K562 (cell line): Measurements from ENCODE around the gene PPP4R3B. TPM values are rescaled to one million over a fixed set of nuclear protein-coding genes. Genes with fewer than 3 reads are reported as not detected.
A peak's percentile ranks its signal among the peaks of the same experiment; 100 is the strongest.

Experiments used
- CEBPZ ChIP-seq: fragments of 150-350 bp; IDR thresholded peaks from 2 replicates; pipeline ENCODE4 v1.6.1; 2014; ENCODE audit warnings: low read depth, mild to moderate bottlenecking, low read length, borderline replicate concordance
- MYNN ChIP-seq, 2 experiments: sonication (generic); formaldehyde crosslinking in 1 of 2; IDR thresholded peaks; 2 replicates each; pipeline versions ENCODE4 v1.5.0 to v1.6.1; 2016 to 2020; ENCODE audit warnings: antibody characterized with exemption in 1 of 2, missing genetic modification reagents in 1 of 2
- SAP30 ChIP-seq: fragments of 200-600 bp; sonication (generic); IDR thresholded peaks from 2 replicates; pipeline ENCODE4 v1.6.1; 2012; ENCODE audit warnings: borderline replicate concordance, low read depth, mild to moderate bottlenecking, moderate library complexity, low read length, control low read depth, inconsistent platforms; ENCODE audit not compliant: insufficient read depth, poor library complexity, severe bottlenecking
- TFAM ChIP-seq: fragments of 250-450 bp; sonication (Bioruptor Pico); conservative IDR thresholded peaks from 2 replicates; pipeline ENCODE4 v1.5.0; 2021; ENCODE audit warnings: mild to moderate bottlenecking, moderate library complexity
- XRCC4 ChIP-seq: IDR thresholded peaks from one replicate; pipeline ENCODE4 v1.6.1; 2011; ENCODE audit not compliant: insufficient read depth, insufficient read length; ENCODE audit errors: extremely low read depth
- ZKSCAN1 ChIP-seq: fragments of 150-350 bp; IDR thresholded peaks from 2 replicates; pipeline ENCODE4 v1.6.1; 2016; ENCODE audit warnings: low read depth, low read length
- ZNF239 ChIP-seq: fragments of 250-450 bp; sonication (Bioruptor Pico); IDR thresholded peaks from 2 replicates; pipeline ENCODE4 v1.4.0; 2020; ENCODE audit warnings: mild to moderate bottlenecking
- ZNF282 ChIP-seq: sonication (generic); formaldehyde crosslinking; IDR thresholded peaks from 2 replicates; pipeline ENCODE4 v1.8.1; 2023; ENCODE audit warnings: missing genetic modification reagents
- ZNF324 ChIP-seq: fragments of 250-450 bp; sonication (Bioruptor Pico); IDR thresholded peaks from 2 replicates; pipeline ENCODE4 v1.4.0; 2020; ENCODE audit warnings: mild to moderate bottlenecking
- ZNF444 ChIP-seq: fragments of 250-450 bp; sonication (Bioruptor Pico); IDR thresholded peaks from 2 replicates; pipeline ENCODE4 v1.4.0; 2020; ENCODE audit warnings: mild to moderate bottlenecking, moderate library complexity
- ZNF699 ChIP-seq: fragments of 250-450 bp; sonication (Bioruptor Pico); IDR thresholded peaks from 2 replicates; pipeline ENCODE4 v1.8.0; 2021; ENCODE audit warnings: mild to moderate bottlenecking, moderate library complexity; ENCODE audit not compliant: insufficient replicate concordance
- polyA plus RNA-seq, 8 experiments: library from polyadenylated mRNA; depleted of rRNA in 4 of 8; stranded (reverse) in 5 of 8; unstranded in 3 of 8; fragments of >200 nt; fragmentation: Nextera tagmentation in 2 of 8; fragmentation: Illumina TruSeq in 1 of 8; extraction: Ambion mirVana in 2 of 8; extraction: Trizol in 1 of 8; gene quantifications; 2 replicates each; pipeline versions ENCODE4 v1.2.1 to v1.2.3, GENCODE V29; 2011 to 2014; ENCODE audit warnings: inconsistent platforms in 1 of 8, missing spikeins in 1 of 8
- total RNA-seq, 7 experiments: library from RNA; depleted of rRNA in 6 of 7; stranded (reverse); fragments of >200 nt in 6 of 7; fragmentation: Illumina TruSeq in 2 of 7; extraction: Trizol in 2 of 7; gene quantifications; 2 replicates each; pipeline versions ENCODE4 v1.2.1 to v1.2.3, GENCODE V29; 2011 to 2021; ENCODE audit warnings: low replicate concordance in 1 of 7
- TF ChIP-seq, protein P1 (sequence below): sonication (generic); formaldehyde crosslinking; IDR thresholded peaks from 2 replicates; pipeline ENCODE4 v1.8.0; 2022; ENCODE audit warnings: missing genetic modification reagents, mild to moderate bottlenecking, borderline replicate concordance
- TF ChIP-seq, protein P2 (sequence below), 2 experiments: fragments of 450-650 bp in 1 of 2; sonication (generic) in 1 of 2; formaldehyde crosslinking in 1 of 2; IDR thresholded peaks in 1 of 2; conservative IDR thresholded peaks in 1 of 2; 2 replicates each; pipeline versions ENCODE4 v1.6.1 to v1.8.1; 2016 to 2023; ENCODE audit warnings: mild to moderate bottlenecking in 2 of 2, moderate library complexity in 2 of 2, inconsistent platforms in 1 of 2, missing genetic modification reagents in 1 of 2
- TF ChIP-seq, protein P3 (sequence below), 2 experiments: fragments of 450-650 bp; IDR thresholded peaks; 2 replicates each; pipeline ENCODE4 v1.6.1; 2018; ENCODE audit warnings: mild to moderate bottlenecking in 2 of 2, low read depth in 1 of 2; ENCODE audit not compliant: partially characterized antibody in 2 of 2

Gene PPP4R3B
- total and polyA plus RNA-seq, 9 of the 15 experiments (the other 6 are each of a cell fraction or from before 2014, with no cell fraction given) = 13.2 to 59.2 (median 41.9) TPM

DNA sequence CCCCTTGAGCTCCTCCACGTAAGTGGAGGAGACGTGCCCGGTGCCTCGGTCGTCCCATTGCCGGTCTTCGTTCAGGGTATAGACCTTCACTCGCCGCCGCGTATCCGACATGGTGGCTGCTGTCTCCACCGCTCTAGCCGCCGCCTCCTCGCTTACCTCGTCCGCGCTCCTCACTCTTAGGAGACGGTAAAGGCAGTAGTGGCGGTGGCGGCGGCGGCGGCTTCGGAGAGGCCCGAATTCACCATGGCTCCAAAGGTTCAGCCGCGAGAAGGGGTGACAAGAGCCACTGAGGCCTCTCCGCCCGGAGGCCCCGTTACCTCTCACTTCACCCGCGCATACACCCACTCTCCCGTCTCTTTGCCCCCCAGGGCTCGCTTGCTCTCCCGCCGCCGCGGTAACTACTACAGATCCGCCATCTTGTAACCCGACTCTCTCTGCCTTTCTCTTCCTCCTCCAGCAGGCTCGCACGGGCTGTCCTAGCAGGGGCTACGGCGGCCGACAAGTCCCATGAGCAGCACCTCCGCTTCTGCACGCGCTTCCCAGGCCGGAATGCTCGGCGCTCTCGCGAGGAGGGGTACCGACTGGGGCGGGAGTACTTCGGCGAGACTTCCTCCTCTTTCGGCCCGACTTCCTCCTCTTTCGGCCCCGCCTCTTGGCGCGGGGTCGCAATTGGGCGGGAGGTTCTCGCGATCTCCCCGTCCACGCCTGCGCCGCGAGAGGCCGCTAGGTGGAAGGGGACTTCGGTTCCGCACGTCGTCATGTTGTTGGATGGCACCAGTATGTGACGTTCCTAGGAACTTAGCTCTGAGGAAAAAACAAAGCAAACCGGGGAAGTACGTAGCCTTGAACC, at the start of gene PPP4R3B (continued):
- TF ChIP-seq SAP30 (peak; percentile 52), MYNN (IDR thresholded peaks at IDR 0.05) (peak; percentile 42; the same call in 1 of the 2 replicates), MYNN (CRISPR knock-in tag; IDR thresholded peaks at IDR 0.05) (no peak), CEBPZ (no peak), ZNF699 (no peak), ZKSCAN1 (no peak), TFAM (CRISPR knock-in tag) (no peak), ZNF324 (CRISPR knock-in tag) (no peak), ZNF444 (CRISPR knock-in tag) (no peak), ZNF239 (no peak), XRCC4 (no peak), ZNF282 (CRISPR knock-in tag) (no peak)
- TF ChIP-seq, protein P1, sequence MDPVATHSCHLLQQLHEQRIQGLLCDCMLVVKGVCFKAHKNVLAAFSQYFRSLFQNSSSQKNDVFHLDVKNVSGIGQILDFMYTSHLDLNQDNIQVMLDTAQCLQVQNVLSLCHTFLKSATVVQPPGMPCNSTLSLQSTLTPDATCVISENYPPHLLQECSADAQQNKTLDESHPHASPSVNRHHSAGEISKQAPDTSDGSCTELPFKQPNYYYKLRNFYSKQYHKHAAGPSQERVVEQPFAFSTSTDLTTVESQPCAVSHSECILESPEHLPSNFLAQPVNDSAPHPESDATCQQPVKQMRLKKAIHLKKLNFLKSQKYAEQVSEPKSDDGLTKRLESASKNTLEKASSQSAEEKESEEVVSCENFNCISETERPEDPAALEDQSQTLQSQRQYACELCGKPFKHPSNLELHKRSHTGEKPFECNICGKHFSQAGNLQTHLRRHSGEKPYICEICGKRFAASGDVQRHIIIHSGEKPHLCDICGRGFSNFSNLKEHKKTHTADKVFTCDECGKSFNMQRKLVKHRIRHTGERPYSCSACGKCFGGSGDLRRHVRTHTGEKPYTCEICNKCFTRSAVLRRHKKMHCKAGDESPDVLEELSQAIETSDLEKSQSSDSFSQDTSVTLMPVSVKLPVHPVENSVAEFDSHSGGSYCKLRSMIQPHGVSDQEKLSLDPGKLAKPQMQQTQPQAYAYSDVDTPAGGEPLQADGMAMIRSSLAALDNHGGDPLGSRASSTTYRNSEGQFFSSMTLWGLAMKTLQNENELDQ (CRISPR knock-in tag) = peak; percentile 85; the same call in 1 of the 2 replicates
- TF ChIP-seq, protein P2, sequence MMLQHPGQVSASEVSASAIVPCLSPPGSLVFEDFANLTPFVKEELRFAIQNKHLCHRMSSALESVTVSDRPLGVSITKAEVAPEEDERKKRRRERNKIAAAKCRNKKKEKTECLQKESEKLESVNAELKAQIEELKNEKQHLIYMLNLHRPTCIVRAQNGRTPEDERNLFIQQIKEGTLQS (IDR thresholded peaks at IDR 0.05) = no peak
- TF ChIP-seq, protein P2 (CRISPR knock-in tag; conservative IDR thresholded peaks at IDR 0.05) = no peak
- TF ChIP-seq, protein P3, sequence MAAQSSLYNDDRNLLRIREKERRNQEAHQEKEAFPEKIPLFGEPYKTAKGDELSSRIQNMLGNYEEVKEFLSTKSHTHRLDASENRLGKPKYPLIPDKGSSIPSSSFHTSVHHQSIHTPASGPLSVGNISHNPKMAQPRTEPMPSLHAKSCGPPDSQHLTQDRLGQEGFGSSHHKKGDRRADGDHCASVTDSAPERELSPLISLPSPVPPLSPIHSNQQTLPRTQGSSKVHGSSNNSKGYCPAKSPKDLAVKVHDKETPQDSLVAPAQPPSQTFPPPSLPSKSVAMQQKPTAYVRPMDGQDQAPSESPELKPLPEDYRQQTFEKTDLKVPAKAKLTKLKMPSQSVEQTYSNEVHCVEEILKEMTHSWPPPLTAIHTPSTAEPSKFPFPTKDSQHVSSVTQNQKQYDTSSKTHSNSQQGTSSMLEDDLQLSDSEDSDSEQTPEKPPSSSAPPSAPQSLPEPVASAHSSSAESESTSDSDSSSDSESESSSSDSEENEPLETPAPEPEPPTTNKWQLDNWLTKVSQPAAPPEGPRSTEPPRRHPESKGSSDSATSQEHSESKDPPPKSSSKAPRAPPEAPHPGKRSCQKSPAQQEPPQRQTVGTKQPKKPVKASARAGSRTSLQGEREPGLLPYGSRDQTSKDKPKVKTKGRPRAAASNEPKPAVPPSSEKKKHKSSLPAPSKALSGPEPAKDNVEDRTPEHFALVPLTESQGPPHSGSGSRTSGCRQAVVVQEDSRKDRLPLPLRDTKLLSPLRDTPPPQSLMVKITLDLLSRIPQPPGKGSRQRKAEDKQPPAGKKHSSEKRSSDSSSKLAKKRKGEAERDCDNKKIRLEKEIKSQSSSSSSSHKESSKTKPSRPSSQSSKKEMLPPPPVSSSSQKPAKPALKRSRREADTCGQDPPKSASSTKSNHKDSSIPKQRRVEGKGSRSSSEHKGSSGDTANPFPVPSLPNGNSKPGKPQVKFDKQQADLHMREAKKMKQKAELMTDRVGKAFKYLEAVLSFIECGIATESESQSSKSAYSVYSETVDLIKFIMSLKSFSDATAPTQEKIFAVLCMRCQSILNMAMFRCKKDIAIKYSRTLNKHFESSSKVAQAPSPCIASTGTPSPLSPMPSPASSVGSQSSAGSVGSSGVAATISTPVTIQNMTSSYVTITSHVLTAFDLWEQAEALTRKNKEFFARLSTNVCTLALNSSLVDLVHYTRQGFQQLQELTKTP (IDR thresholded peaks at IDR 0.05; ENCODE audit: low read depth in 1 of 2, partially characterized antibody in 2 of 2) = peak; percentile 25 to 43
